CD4-positive, alpha-beta T cell treated with Interleukin-4 for 1 hour (primary cell): ENCODE results near the gene CTCF.

Source experiments
- DNase-seq, 2 donors: peaks; one replicate each; pipeline ENCODE4 v3.0.0-alpha.2; 2020 to 2022

The CTCF gene

GRCh38 chr16:67654403-67654911 lies 92.1 kb downstream of the CTCF start:
- no peak for DNase-seq

GRCh38 chr16:67655363-67655762 lies 93.0 kb downstream of the CTCF start:
- DNase-seq: no peak

- DNase-seq: no peak
Observed at GRCh38 chr16:67656344-67657016, 94.2 kb downstream of the CTCF start.

- no peak for DNase-seq
Observed at GRCh38 chr16:67657017-67657608, 94.8 kb downstream of the CTCF start.

- DNase-seq: no peak
Observed at GRCh38 chr16:67657751-67658518, 95.6 kb downstream of the CTCF start.

- no peak for DNase-seq
Observed at GRCh38 chr16:67658849-67659674, 96.7 kb downstream of the CTCF start.

GRCh38 chr16:67659675-67660563 lies 97.6 kb downstream of the CTCF start, which contains the start of gene ACD:
ACD (minus strand) TSS chr16:67660260; CDS start chr16:67660220, 40 bp downstream.
- DNase-seq: peak; percentile 94

GRCh38 chr16:67660564-67661028 lies 98.3 kb downstream of the CTCF start, which contains the start of gene PARD6A:
PARD6A (plus strand) TSS chr16:67660960; CDS start chr16:67661039, 79 bp downstream.
- DNase-seq: peak; percentile 97 to 98

- DNase-seq: no peak
Observed at GRCh38 chr16:67661101-67661761, 98.9 kb downstream of the CTCF start.

- DNase-seq: no peak
Observed at GRCh38 chr16:67661886-67662652, 99.7 kb downstream of the CTCF start.

GRCh38 chr16:67662653-67663010 lies 100.3 kb downstream of the CTCF start:
- no peak for DNase-seq

- DNase-seq: peak; percentile 26 to 33
Observed at GRCh38 chr16:67663151-67663876, 101.0 kb downstream of the CTCF start.

- DNase-seq: no peak
Observed at GRCh38 chr16:67663877-67664222, 101.5 kb downstream of the CTCF start.

GRCh38 chr16:67664258-67664657 lies 101.9 kb downstream of the CTCF start:
- DNase-seq: no peak

- DNase-seq: no peak
Observed at GRCh38 chr16:67664871-67665270, 102.5 kb downstream of the CTCF start.

- no peak for DNase-seq
Observed at GRCh38 chr16:67665598-67665997, 103.3 kb downstream of the CTCF start.

GRCh38 chr16:67666032-67666551 lies 103.8 kb downstream of the CTCF start:
- DNase-seq: no peak

- peak; percentile 85 to 88 for DNase-seq
Observed at GRCh38 chr16:67666559-67667452, 104.5 kb downstream of the CTCF start, which contains the start of the genes C16orf86 and ENKD1. C16orf86 (plus strand) TSS chr16:67666814; CDS start chr16:67666971, 157 bp downstream. ENKD1 (minus strand) TSS chr16:67666750; CDS start chr16:67666442, 308 bp downstream.
